Measurements from ENCODE around the gene ANKRD63.

- TF ChIP-seq CTCF (IDR thresholded peaks at IDR 0.05): no peak
- no peak for TF ChIP-seq POLR2A (IDR thresholded peaks at IDR 0.05)
Measured at GRCh38 chr15:40232625-40233070, 50.2 kb downstream of the ANKRD63 start.
